Measurements from ENCODE around the gene CCDC9B.

DNA sequence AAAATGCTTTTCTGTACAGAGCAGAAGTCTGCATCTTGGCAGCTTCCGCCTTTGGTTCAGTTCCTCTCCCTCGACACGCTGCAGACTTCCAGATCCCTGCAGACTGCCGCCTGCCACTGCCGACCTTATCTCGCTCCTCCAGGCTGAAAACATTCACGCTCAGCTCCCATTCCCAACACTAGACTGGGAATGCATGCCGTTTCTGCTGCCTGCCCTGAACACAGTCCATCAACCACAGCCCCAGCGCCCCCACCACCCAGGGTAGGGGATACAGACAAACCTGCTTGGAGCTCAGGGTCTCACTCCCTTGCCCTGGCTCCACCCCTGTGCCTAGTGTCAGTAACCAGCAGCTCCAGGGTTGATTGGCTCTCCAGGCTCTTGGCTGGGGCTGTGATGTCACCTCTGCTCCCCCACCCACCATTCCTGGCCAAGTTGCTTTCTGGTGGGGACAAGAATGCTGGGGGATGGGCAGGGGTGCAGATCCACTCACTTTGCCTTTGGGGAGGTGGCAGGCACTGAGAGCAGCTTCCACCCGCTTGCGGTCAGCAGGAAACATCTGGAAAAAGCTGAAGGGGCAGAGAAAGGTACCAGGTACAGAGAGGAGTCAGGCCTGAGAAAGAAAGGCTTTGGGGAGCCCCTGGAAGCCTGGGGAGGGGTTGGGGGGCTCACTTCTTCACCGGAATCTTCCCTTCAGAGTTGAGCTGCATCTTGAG, 39.1 kb downstream of the CCDC9B start:
- TF ChIP-seq SUZ12 (IDR thresholded peaks at IDR 0.05) (no peak), FOXM1 (IDR thresholded peaks at IDR 0.05; ENCODE audit: borderline replicate concordance) (no peak), SP1 (IDR thresholded peaks at IDR 0.05) (no peak), TARDBP (IDR thresholded peaks at IDR 0.05) (no peak), ARNT (IDR thresholded peaks at IDR 0.05) (no peak), FOXK2 (IDR thresholded peaks at IDR 0.05) (no peak), NFRKB (IDR thresholded peaks at IDR 0.05) (no peak), BHLHE40 (IDR thresholded peaks at IDR 0.05; ENCODE audit: borderline replicate concordance) (no peak), CTBP1 (IDR thresholded peaks at IDR 0.05; ENCODE audit: borderline replicate concordance) (no peak), LEF1 (IDR thresholded peaks at IDR 0.05; ENCODE audit: borderline replicate concordance) (no peak)
- TF ChIP-seq, protein P1, sequence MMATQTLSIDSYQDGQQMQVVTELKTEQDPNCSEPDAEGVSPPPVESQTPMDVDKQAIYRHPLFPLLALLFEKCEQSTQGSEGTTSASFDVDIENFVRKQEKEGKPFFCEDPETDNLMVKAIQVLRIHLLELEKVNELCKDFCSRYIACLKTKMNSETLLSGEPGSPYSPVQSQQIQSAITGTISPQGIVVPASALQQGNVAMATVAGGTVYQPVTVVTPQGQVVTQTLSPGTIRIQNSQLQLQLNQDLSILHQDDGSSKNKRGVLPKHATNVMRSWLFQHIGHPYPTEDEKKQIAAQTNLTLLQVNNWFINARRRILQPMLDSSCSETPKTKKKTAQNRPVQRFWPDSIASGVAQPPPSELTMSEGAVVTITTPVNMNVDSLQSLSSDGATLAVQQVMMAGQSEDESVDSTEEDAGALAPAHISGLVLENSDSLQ (IDR thresholded peaks at IDR 0.05), result no peak

Data from HEK293T (cell line).